Testis (tissue), 2 donors: ENCODE results near the gene PIGW.

Experiments
- CTCF ChIP-seq, 3 experiments: fragments of 450-650 bp in 2 of 3; fragments of 200-600 bp in 1 of 3; sonication (generic) in 1 of 3; IDR thresholded peaks; one replicate each; pipeline ENCODE4 v1.5.1; 2016 to 2019; ENCODE audit warnings: antibody characterized with exemption in 3 of 3, mild to moderate bottlenecking in 2 of 3, moderate library complexity in 1 of 3
- POLR2A ChIP-seq: fragments of 450-650 bp; IDR thresholded peaks from one replicate; pipeline ENCODE4 v1.6.1; 2017; ENCODE audit warnings: antibody characterized with exemption, mild to moderate bottlenecking, moderate library complexity

GRCh38 chr17:36506831-36507230, 28.0 kb upstream of the PIGW start:
- TF ChIP-seq POLR2A (no peak), CTCF (IDR thresholded peaks at IDR 0.05) (no peak)
